Measurements from ENCODE around the gene CASKIN2. TPM values are rescaled to one million over a fixed set of nuclear protein-coding genes. Genes with fewer than 3 reads are reported as not detected.

CASKIN2 gene
- total and polyA plus RNA-seq, 10 of the 15 experiments (the other 5 are each of a cell fraction or from before 2014, with no cell fraction given), result 0.02 to 2.7 (median 0.44) TPM; not detected in 1

DNA sequence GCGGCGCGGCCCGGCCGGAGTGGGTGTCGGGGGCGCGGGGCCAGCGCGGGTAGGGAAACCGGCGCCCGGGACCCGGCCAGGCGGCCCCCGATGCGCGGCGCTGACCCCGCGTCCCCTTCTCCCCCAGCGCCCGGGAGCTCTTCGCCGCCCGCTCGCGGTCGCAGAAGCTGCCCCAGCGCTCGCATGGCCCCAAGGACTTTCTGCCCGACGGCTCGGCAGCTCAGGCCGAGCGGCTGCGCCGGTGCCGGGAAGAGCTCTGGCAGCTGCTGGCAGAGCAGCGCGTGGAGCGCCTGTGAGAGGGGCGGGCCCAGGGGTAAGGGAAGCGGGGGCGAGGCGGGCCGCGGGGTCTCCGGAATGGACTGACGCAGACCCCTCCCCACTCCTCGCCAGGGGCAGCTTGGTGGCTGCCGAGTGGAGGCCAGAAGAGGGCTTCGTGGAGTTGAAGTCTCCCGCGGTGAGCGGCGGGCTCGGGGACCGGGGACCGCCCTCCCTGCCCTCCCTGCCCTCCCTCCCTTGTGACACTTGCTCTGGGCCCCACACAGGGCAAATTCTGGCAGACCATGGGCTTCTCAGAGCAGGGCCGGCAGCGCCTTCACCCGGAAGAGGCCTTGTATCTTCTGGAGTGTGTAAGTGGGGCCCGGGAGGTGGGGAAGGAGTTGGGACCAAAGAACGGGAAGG is 1.4 kb upstream of the CASKIN2 start:
- no peaks in the 10 kb centered on the region for H3K27me3 ChIP-seq (replicated peaks in 1 of 2; ENCODE audit: control insufficient read depth in 2 of 2, insufficient read depth in 2 of 2, low read length in 1 of 2)
- no peaks in the 10 kb centered on the region for H3K9me3 ChIP-seq (replicated peaks; ENCODE audit: control insufficient read depth, insufficient read depth, low read length)
- DNase-seq (ENCODE audit: low read depth, low spot score) (no peak), ATAC-seq (peak; percentile 7), FAIRE-seq (no peak)
- peaks cover 0 to 2% of the 10 kb centered on the region in 2 experiments; a peak in 3 of 4 replicates for H3K36me3 ChIP-seq (ENCODE audit: control insufficient read depth in 2 of 2, insufficient read depth in 2 of 2, low read length in 1 of 2)
- SMC1A ChIA-PET (ENCODE audit: uncharacterized antibody, unreplicated experiment), result interaction anchor here (0.6 to 1.8 kb wide), 12 partner anchors 8 to 352 kb away, joined by 3 to 8 read pairs (median 4); partner anchors contain the start of genes GRB2, LLGL2 and TMEM94
- peak overlapping the region; percentile 64 for H3K4me2 ChIP-seq (ENCODE audit: control insufficient read depth, insufficient read depth)
- H3K79me2 ChIP-seq (ENCODE audit: control insufficient read depth, insufficient read depth, low read length), result peaks cover 14% of the 10 kb centered on the region
- POLR2A ChIA-PET, result interaction anchor here (0.6 to 1.4 kb wide), 13 partner anchors 9 to 1061 kb away, joined by 3 to 8 read pairs (median 4); partner anchors contain the start of genes LLGL2, MYO15B and WBP2
- BruUV-seq (replicated peaks), result no TSS peak
- H3K4me1 ChIP-seq (ENCODE audit: control insufficient read depth, insufficient read depth, low read length), result peaks cover 20% of the 10 kb centered on the region
- peak overlapping the region; percentile 78 for H3K9ac ChIP-seq (ENCODE audit: control insufficient read depth, insufficient read depth, low read length)
- intact Hi-C loops (cut with micrococcal nuclease; ENCODE audit: unreplicated experiment) (loop anchor here (2.0 to 10.0 kb wide), 2 partner anchors 72 to 252 kb away; partner anchors contain the start of genes GGA3 and MRPS7), in situ Hi-C loops (cut with MboI) (no loop called here)
- peak overlapping the region; percentile 46 for H3K27ac ChIP-seq (ENCODE audit: control insufficient read depth, insufficient read depth)
- CTCF ChIA-PET, result interaction anchor here (0.6 to 2.1 kb wide), 26 partner anchors 7 to 246 kb away, joined by 3 to 21 read pairs (median 4); partner anchors contain the start of genes LLGL2, MIF4GD, MYO15B and SLC25A19
- no peaks in the 10 kb centered on the region for H4K20me1 ChIP-seq (ENCODE audit: control insufficient read depth, insufficient read depth)
- RAD21 ChIA-PET (ENCODE audit: unreplicated experiment), result interaction anchor here (0.6 to 1.8 kb wide), 23 partner anchors 9 to 313 kb away, joined by 3 to 14 read pairs (median 4); partner anchors contain the start of genes GRB2, LLGL2, MIF4GD and SLC25A19
- peak overlapping the region; percentile 95 for H3K4me3 ChIP-seq
- 4% methylated on average over 30 of the region's 65 CpGs for WGBS (ENCODE audit: insufficient coverage, insufficient replicate concordance, low lambda C conversion rate, missing lambda C conversion rate)
- peak overlapping the region; percentile 80 for H2AFZ ChIP-seq (ENCODE audit: control insufficient read depth, low read depth, low read length)
- TF ChIP-seq MXI1 (IDR thresholded peaks at IDR 0.05; ENCODE audit: low read depth, low read length), result 0 out of 2 replicates have a peak, but pooled peaks have one; percentile 19
- TF ChIP-seq, protein P1, sequence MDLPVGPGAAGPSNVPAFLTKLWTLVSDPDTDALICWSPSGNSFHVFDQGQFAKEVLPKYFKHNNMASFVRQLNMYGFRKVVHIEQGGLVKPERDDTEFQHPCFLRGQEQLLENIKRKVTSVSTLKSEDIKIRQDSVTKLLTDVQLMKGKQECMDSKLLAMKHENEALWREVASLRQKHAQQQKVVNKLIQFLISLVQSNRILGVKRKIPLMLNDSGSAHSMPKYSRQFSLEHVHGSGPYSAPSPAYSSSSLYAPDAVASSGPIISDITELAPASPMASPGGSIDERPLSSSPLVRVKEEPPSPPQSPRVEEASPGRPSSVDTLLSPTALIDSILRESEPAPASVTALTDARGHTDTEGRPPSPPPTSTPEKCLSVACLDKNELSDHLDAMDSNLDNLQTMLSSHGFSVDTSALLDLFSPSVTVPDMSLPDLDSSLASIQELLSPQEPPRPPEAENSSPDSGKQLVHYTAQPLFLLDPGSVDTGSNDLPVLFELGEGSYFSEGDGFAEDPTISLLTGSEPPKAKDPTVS (IDR thresholded peaks at IDR 0.05; ENCODE audit: low read depth, low read length), result no peak
- no peak for TF ChIP-seq CHD4 (IDR thresholded peaks at IDR 0.05)
- TF ChIP-seq GABPA (IDR thresholded peaks at IDR 0.05; ENCODE audit: low read depth), result no peak
- TF ChIP-seq NR2F1 (conservative IDR thresholded peaks at IDR 0.05), result peak; percentile 74; the same call in 1 of the 2 replicates
- TF ChIP-seq ZNF622 (IDR thresholded peaks at IDR 0.05), result no peak
- TF ChIP-seq EGR1 (IDR thresholded peaks at IDR 0.05; ENCODE audit: borderline replicate concordance in 1 of 2, low read depth in 2 of 2, low read length in 2 of 2), result peak in 1 of 2 experiments; percentile 56; a peak in 1 of 3 replicates
- TF ChIP-seq, protein P2, sequence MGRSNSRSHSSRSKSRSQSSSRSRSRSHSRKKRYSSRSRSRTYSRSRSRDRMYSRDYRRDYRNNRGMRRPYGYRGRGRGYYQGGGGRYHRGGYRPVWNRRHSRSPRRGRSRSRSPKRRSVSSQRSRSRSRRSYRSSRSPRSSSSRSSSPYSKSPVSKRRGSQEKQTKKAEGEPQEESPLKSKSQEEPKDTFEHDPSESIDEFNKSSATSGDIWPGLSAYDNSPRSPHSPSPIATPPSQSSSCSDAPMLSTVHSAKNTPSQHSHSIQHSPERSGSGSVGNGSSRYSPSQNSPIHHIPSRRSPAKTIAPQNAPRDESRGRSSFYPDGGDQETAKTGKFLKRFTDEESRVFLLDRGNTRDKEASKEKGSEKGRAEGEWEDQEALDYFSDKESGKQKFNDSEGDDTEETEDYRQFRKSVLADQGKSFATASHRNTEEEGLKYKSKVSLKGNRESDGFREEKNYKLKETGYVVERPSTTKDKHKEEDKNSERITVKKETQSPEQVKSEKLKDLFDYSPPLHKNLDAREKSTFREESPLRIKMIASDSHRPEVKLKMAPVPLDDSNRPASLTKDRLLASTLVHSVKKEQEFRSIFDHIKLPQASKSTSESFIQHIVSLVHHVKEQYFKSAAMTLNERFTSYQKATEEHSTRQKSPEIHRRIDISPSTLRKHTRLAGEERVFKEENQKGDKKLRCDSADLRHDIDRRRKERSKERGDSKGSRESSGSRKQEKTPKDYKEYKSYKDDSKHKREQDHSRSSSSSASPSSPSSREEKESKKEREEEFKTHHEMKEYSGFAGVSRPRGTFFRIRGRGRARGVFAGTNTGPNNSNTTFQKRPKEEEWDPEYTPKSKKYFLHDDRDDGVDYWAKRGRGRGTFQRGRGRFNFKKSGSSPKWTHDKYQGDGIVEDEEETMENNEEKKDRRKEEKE (IDR thresholded peaks at IDR 0.05), result 0 out of 2 replicates have a peak, but pooled peaks have one; percentile 6
- no peak for TF ChIP-seq SP1 (IDR thresholded peaks at IDR 0.05; ENCODE audit: low read depth, low read length)
- TF ChIP-seq NKRF (conservative IDR thresholded peaks at IDR 0.05), result peak; percentile 70
- 0 out of 2 replicates have a peak, but pooled peaks have one; percentile 1 for TF ChIP-seq IKZF1 (conservative IDR thresholded peaks at IDR 0.05)
- 0 out of 2 replicates have a peak, but pooled peaks have one; percentile 59 for TF ChIP-seq NFXL1 (IDR thresholded peaks at IDR 0.05; ENCODE audit: borderline replicate concordance)

All from GM12878 (cell line).